ENCODE data around the gene KIR3DL3.
"Not testable (repeated sequence)": the region's sequence is repeated elsewhere in the genome, so short reads cannot be mapped to it uniquely, and the experiment has no call there.

GRCh38 chr19:54750276-54750675, 26.0 kb downstream of the KIR3DL3 start:
- TF ChIP-seq CTCF (IDR thresholded peaks at IDR 0.05 in 2 of 3, conservative IDR thresholded peaks at IDR 0.05 in 1 of 3; ENCODE audit: insufficient read depth in 2 of 3, low read depth in 1 of 3, low read length in 3 of 3); CHD4 (IDR thresholded peaks at IDR 0.05; ENCODE audit: insufficient read depth, insufficient replicate concordance, low read depth, low read length, poor library complexity, severe bottlenecking); HMG20A (CRISPR knock-in tag; conservative IDR thresholded peaks at IDR 0.05); XRCC5 (IDR thresholded peaks at IDR 0.05; ENCODE audit: low read depth, low read length); POLR2A (conservative IDR thresholded peaks at IDR 0.05); NR2C2 (CRISPR knock-in tag; IDR thresholded peaks at IDR 0.05); NR2C2 (tag; IDR thresholded peaks at IDR 0.05); FOSL1 (tag; conservative IDR thresholded peaks at IDR 0.05); POLR2AphosphoS5 (IDR thresholded peaks at IDR 0.05; ENCODE audit: control insufficient read depth, insufficient read depth, low read depth, low read length); ZBTB40 (IDR thresholded peaks at IDR 0.05); ZBTB40 (CRISPR knock-in tag; IDR thresholded peaks at IDR 0.05); REST (IDR thresholded peaks at IDR 0.05; ENCODE audit: borderline replicate concordance); REST (CRISPR knock-in tag; IDR thresholded peaks at IDR 0.05; ENCODE audit: low read depth): not testable (repeated sequence)
